Activated T-cell treated with anti-CD3 and anti-CD28 coated beads, Interleukin-2, amount 50 U/mL, for 72 hours (primary cell): ENCODE data around the gene SPG11. TPM values are rescaled to one million over a fixed set of nuclear protein-coding genes. Genes with fewer than 3 reads are reported as not detected.
"Not testable (repeated sequence)": the region's sequence is repeated elsewhere in the genome, so short reads cannot be mapped to it uniquely, and the experiment has no call there.

Experiments used
- ATAC-seq, 2 donors: fragments of 150-1000 bp; cut with Tn5 transposase; replicated peaks in 1 of 2; 2 replicates each; pipeline ENCODE4 v1.10.0; 2021; ENCODE audit warnings: moderate library complexity in 2 of 2, mild to moderate bottlenecking in 1 of 2
- DNase-seq, 2 donors: peaks; one replicate each; pipeline ENCODE4 v3.0.0; 2021 to 2022; ENCODE audit warnings: mixed read lengths in 1 of 2
- H3K27ac Mint-ChIP-seq: one replicate; pipeline ENCODE4 v1.8.0; 2022; ENCODE audit warnings: mild to moderate bottlenecking, moderate library complexity, mixed read lengths
- H3K27me3 Mint-ChIP-seq: one replicate; pipeline ENCODE4 v1.8.0; 2022; ENCODE audit warnings: low read depth, mixed read lengths
- H3K36me3 Mint-ChIP-seq, 2 donors: one replicate each; pipeline ENCODE4 v1.8.0; 2022; ENCODE audit warnings: mixed read lengths in 2 of 2, mild to moderate bottlenecking in 1 of 2; ENCODE audit not compliant: insufficient read depth in 2 of 2
- H3K4me1 Mint-ChIP-seq: one replicate; pipeline ENCODE4 v1.8.0; 2022; ENCODE audit warnings: low read depth, mixed read lengths
- H3K4me3 Mint-ChIP-seq, 2 donors: one replicate each; pipeline ENCODE4 v1.8.0; 2022; ENCODE audit warnings: mild to moderate bottlenecking in 2 of 2, mixed read lengths in 2 of 2, moderate library complexity in 2 of 2
- H3K9me3 Mint-ChIP-seq, 2 donors: one replicate each; pipeline ENCODE4 v1.8.0; 2022; ENCODE audit warnings: mixed read lengths in 2 of 2
- total RNA-seq, 2 donors: library from RNA; stranded (reverse); gene quantifications; one replicate each; pipeline ENCODE4 v1.2.3, GENCODE V29; 2022

The SPG11 gene
- total RNA-seq, 2 donors from 2014 or later, result 127 to 134 TPM

DNA sequence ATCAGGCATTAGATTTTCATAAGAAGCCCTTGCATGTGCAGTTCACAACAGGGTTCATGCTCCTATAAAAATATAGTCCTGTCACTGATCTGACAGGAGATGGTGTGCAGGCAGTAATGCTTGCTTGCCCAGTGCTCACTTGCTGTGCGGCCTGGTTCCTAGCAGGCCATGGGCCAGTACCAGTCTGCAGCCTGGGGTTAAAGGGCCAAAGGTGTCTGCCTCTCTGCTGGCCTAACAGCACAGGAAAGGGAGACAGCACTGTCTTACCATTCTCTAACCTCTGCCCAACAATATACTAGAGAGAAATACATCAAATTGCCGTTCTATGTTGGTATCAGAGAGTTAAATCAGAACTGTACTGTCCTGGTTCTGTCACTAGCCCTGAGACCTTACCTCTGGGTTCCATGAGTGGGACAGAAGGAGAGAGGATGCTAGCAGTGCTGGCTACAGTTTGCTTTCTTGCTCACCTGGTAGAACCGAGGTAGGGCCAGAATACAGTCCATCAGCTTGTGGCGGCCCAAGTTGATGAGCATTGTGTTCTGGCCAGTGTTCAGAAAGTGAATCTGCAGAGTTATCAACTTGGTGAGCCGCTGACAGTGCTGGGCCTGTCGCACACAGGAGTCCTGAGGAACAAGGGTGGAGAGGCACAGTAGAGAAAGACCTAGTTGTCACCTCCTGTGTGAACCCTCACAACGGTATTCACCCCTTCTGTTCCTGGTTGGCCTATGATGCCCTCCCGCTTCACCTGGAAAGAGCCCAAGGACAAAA is 97.9 kb downstream of the SPG11 start:
- peaks cover 19 to 51% of the 10 kb centered on the region in 2 donors for H3K36me3 Mint-ChIP-seq

DNA sequence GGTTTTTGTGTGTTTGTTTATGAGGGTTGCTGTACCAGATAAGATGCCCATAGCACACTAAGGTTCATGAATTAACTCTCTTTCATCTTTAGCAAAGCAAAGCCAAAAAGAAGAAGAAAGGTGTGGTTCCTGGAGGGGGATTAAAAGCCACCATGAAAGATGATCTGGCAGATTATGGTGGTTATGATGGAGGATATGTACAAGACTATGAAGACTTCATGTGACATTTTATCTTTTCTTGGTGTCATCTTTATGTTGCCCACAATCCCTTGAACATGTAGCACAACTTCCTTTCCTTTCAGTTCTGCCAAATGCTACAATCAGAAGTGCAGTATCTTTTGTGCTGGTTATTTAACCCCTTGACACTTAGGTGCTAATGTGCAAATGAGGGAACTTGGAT is 102.5 kb downstream of the SPG11 start:
- peaks cover 18% of the 10 kb centered on the region for H3K4me1 Mint-ChIP-seq
- H3K27me3 Mint-ChIP-seq, H3K9me3 Mint-ChIP-seq, DNase-seq, H3K4me3 Mint-ChIP-seq: not testable (repeated sequence)
- peaks cover 19 to 62% of the 10 kb centered on the region in 2 donors for H3K36me3 Mint-ChIP-seq
- ATAC-seq, result peak in 1 of 2 donors; percentile 5
- H3K27ac Mint-ChIP-seq, result peak overlapping the region; percentile 91

More for the DNA sequence above, 97.9 kb downstream of the SPG11 start:
- no peak overlapping the region for H3K27ac Mint-ChIP-seq
- no peak for DNase-seq
- peaks cover 4% of the 10 kb centered on the region for H3K4me1 Mint-ChIP-seq
- peaks cover 1 to 2% of the 10 kb centered on the region in 2 donors for H3K9me3 Mint-ChIP-seq
- no peaks in the 10 kb centered on the region for H3K27me3 Mint-ChIP-seq
- no peak overlapping the region for H3K4me3 Mint-ChIP-seq
- no peak for ATAC-seq

DNA sequence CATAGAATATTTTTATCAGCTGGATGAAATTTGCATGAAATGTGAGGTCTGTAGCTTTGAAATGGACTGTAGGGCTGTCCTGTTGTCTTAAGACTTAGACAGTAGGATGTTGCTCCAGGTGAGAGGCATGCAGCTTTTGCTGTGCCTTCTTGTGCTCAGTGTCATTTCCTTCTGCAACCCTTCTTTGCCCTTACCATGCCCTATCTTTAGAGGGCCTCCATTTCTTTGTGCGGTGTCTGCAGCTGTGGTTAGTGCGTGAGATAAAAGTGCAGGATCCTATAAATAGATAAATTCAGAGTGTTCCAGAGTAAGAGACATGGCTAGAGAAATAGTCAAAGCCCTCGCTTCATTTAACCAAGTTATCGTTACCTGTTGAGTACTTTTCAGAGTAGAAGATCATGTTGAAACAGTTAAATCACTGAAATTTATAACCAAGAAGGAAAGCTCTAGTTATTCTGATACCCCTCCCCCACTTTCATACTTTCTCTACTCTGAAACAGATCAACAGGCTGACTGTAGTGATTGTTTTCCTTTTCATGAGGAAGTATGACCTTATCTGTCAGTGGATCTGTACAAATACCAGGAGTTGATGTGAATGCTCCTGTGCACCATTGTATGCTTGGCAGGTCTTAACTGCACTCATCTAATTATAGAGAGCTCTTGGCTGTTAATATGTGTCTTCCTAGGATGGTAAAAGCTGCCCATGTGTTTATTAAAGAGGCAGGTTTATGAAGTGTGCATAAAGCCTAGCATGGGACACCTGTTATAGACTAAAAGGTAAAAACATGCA is 108.3 kb downstream of the SPG11 start:
- Mint-ChIP-seq H3K4me1 (peaks cover 25% of the 10 kb centered on the region), H3K27me3 (no peaks in the 10 kb centered on the region), H3K4me3 (no peak overlapping the region), H3K36me3 (peaks cover 4 to 47% of the 10 kb centered on the region in 2 donors), H3K27ac (peak overlapping the region; percentile 47), H3K9me3 (no peaks in the 10 kb centered on the region)
- ATAC-seq (peak; percentile 15 to 30), DNase-seq (no peak)

DNA sequence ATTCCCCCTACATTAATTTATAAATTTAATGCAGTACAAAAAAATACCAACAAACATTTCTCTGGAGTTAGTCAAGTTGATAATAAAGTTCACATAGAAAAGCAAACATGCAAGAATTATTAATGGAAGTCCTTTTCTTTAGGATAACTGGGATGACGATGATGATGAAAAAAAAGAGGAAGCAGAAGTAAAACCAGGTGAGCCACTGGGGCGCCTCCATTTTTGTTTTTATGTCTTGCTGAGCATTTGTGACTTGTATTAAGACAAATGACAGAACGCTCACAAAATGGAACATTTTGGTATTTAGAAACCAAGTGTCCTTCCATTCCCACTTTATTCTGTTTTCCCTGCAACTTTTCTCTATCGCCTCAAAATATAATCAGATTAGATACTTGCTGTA is 112.7 kb downstream of the SPG11 start:
- H3K9me3 Mint-ChIP-seq, result no peaks in the 10 kb centered on the region
- no peaks in the 10 kb centered on the region for H3K27me3 Mint-ChIP-seq
- H3K27ac Mint-ChIP-seq, result peak overlapping the region; percentile 25
- H3K4me1 Mint-ChIP-seq, result peaks cover 52% of the 10 kb centered on the region
- DNase-seq (no peak), ATAC-seq (no peak)
- H3K4me3 Mint-ChIP-seq, result no peak overlapping the region
- peaks cover 0 to 35% of the 10 kb centered on the region in 2 donors for H3K36me3 Mint-ChIP-seq

DNA sequence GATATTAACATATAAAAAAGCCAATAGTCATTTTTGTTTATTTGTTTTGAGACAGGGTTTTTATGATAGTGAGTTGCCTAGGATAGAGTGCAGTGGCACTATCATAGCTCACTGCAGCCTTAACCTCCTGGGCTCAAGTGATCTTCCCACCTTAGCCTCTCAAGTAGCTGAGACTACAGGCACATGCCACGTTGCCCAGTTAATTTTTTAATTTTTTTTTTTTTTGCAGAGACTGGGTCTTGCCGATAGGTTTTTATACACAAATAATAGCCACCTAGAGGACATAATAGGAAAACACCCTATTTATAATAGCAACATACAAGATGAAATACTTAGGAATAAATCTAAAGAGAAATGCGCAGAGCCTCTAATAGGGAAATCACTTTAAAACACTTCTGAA is 113.2 kb downstream of the SPG11 start:
- Mint-ChIP-seq H3K4me3 (no peak overlapping the region), H3K4me1 (peaks cover 50% of the 10 kb centered on the region), H3K9me3 (no peaks in the 10 kb centered on the region), H3K36me3 (peaks cover 0 to 32% of the 10 kb centered on the region in 2 donors), H3K27ac (no peak overlapping the region), H3K27me3 (no peaks in the 10 kb centered on the region)
- ATAC-seq, result no peak
- no peak for DNase-seq

DNA sequence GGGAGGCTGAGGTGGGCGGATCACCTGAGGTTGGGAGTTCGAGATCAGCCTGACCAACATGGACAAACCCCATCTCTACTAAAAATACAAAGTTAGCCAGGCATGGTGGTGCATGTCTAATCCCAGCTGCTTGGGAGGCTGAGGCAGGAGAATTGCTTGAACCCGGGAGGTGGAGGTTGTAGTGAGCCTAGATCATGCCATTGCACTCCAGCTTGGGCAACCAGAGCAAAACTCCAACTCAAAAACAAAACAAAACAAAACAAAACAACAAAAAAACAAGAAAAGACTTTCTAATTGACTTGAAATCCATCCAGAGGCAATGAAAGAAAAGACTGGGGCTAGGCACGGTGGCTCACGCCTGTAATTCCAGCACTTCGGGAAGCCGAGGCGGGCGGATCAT is 114.3 kb downstream of the SPG11 start:
- H3K4me3 Mint-ChIP-seq, DNase-seq, H3K27me3 Mint-ChIP-seq, ATAC-seq, H3K9me3 Mint-ChIP-seq: not testable (repeated sequence)
- Mint-ChIP-seq H3K4me1 (peaks cover 45% of the 10 kb centered on the region), H3K36me3 (peaks cover 0 to 26% of the 10 kb centered on the region in 2 donors), H3K27ac (peak overlapping the region; percentile 57)

DNA sequence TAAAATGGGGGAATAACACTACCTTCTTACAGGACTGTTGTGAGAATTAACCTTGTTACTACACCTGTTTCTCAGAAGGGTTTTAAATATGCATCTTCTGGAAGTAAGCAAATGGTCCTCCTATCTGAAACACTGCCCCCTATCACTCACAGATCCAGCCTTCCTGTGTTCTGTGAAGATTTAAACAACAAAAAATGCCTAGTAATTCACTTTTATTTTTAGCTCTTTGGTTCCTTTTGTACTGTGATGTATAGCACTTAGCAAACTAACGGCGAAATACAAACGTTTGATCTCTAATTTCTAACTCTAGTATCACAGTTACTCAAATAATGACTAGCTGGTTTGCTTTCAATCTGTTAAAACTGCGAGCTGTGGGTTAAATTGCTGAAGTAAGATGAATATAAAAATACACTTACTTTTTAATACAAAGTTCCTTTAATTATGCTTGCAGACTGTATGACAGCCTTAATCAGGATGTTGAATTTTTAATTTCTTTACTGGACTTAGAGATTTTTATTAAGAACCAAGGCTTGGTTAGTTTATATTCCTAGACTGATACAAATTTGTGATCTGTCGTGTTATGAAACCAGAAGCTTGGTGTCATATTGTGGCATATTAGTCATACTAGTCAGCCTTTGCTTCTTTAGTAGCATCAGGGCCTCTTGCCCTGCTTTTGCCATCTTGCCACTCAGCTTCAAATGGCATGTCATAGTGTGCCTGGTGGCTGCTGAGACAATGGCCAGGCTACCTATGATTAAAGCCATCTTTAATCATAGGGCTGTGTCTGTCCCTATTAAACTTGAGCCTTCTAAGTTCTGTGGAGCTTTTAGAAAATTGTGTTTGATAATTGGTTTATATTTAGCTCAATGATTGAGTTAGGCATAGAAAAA is 117.3 kb downstream of the SPG11 start:
- Mint-ChIP-seq H3K4me1 (peaks cover 74% of the 10 kb centered on the region), H3K27me3 (no peaks in the 10 kb centered on the region), H3K36me3 (peaks cover 6 to 38% of the 10 kb centered on the region in 2 donors), H3K9me3 (peaks cover 0 to 3% of the 10 kb centered on the region in 2 donors), H3K27ac (peak overlapping the region; percentile 80), H3K4me3 (peak overlapping the region; percentile 53 to 71)
- ATAC-seq (peak; percentile 96), DNase-seq (peak; percentile 66 to 72)

DNA sequence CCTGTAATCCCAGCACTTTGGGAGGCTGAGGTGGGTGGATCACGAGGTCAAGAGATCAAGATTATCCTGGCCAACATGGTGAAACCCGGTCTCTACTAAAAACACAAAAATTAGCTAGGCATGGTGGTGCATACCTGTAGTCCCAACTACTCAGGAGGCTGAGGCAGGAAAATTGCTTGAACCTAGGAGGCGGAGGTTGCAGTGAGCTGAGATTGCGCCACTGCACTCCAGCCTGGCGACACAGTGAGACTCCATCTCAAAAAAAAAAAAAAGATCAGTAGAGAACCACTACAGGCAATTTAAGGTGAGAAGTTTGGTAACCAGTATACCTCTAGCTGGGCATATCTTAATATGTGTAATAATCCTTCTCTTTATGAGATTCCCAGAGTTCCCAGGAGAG is 118.7 kb downstream of the SPG11 start:
- H3K27ac Mint-ChIP-seq, ATAC-seq, H3K27me3 Mint-ChIP-seq, DNase-seq, H3K9me3 Mint-ChIP-seq: not testable (repeated sequence)
- Mint-ChIP-seq H3K36me3 (peaks cover 6 to 37% of the 10 kb centered on the region in 2 donors), H3K4me3 (peak overlapping the region; percentile 50 to 51), H3K4me1 (peaks cover 88% of the 10 kb centered on the region)

DNA sequence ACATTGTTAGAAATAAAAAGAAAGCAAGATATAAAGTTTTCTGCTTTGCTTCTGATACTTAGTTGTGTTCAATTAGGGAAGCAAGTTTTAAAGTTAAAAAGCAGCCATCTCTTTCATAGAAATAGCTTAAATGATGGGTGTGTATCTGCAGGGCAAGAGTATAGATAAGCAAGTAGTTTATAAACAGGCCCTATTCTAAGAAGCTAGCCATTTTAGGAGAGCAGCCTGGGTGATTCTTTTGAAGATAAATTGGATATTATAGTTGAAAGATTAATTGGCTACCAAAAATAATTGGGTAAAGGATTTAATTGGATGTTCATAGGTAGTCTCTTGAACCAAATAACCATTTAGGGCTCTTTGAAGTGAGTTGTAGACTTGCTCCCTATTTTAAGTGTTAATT is 120.9 kb downstream of the SPG11 start:
- Mint-ChIP-seq H3K27ac (peak overlapping the region; percentile 77), H3K36me3 (peaks cover 8 to 44% of the 10 kb centered on the region in 2 donors), H3K9me3 (peaks cover 0 to 3% of the 10 kb centered on the region in 2 donors), H3K4me1 (peaks cover 88% of the 10 kb centered on the region), H3K27me3 (no peaks in the 10 kb centered on the region), H3K4me3 (peak overlapping the region; percentile 8 to 26)
- ATAC-seq (no peak), DNase-seq (no peak)

DNA sequence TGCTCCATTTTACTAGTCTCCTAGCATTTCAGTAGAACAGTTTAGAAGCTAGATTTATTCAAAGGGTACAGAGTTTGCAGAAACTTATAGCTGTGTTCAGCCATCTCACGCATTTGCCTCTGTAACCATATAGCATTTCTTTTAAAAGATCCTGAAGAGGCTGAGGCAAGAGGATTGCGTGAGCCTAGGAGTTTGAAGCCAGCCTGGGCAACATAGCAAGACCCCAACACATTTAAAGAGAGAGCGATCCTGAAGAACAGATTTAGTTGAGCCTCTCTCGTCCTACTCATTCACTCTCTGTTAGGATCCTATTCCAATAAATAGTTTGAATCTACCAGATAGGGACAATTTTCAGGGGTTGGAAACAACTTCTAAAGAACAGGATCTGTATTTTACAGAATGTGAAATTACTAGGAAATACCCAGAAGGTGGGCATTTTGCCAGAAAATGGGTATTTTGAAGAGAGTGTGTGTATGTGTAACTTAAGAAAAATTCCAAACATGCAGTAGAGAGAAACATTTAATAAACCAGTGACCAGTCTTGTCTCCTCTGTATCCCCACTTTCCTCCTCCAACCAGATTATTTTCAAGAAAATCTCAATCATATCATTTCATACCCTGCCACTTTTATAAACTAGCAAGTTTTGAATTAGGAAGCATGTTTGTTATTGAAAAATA is 122.0 kb downstream of the SPG11 start:
- Mint-ChIP-seq H3K4me3 (peak overlapping the region; percentile 13 to 26), H3K9me3 (peaks cover 0 to 3% of the 10 kb centered on the region in 2 donors), H3K27me3 (no peaks in the 10 kb centered on the region), H3K27ac (no peak overlapping the region), H3K4me1 (peaks cover 76% of the 10 kb centered on the region), H3K36me3 (peaks cover 8 to 43% of the 10 kb centered on the region in 2 donors)
- ATAC-seq (no peak), DNase-seq (no peak)

DNA sequence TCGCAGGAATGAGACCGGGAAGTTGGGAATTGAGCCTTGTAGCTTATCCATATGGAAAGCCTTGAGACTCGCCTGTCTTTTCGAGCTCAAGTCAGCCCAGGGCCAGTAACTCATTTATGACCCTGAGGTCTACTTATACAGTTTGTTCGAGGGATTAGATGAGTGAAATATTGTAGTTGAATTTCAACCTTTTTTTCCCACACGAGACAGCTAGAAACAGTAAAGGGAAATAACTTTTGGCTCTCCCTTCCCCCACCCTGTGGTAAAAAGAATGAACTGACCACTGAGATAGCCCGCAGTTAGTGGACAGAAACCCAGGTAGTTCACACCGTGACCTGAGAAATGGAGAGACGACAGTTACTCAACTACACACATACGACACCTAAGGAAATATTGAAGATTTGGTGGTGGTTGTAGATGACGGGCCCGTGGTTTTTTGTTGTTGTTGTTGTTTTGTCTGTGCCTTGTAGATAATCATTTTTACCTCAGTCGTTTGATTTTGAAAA is 125.7 kb downstream of the SPG11 start:
- Mint-ChIP-seq H3K4me1 (peaks cover 62% of the 10 kb centered on the region), H3K27ac (peak overlapping the region; percentile 93), H3K27me3 (no peaks in the 10 kb centered on the region), H3K4me3 (peak overlapping the region; percentile 93 to 95), H3K9me3 (no peaks in the 10 kb centered on the region), H3K36me3 (peaks cover 6 to 40% of the 10 kb centered on the region in 2 donors)
- no peak for ATAC-seq
- DNase-seq, result peak in 1 of 2 donors; percentile 16
